OCI-LY7 (cell line): ENCODE measurements around the gene HRNR. TPM values are rescaled to one million over a fixed set of nuclear protein-coding genes. Genes with fewer than 3 reads are reported as not detected.

Experiments
- BruUV-seq: library from RNA; stranded (reverse); fragments of 400-500 nt; replicated peaks from 2 replicates; lab custom pipeline; 2021; lab: Mats Ljungman, UMichigan
- CTCF ChIA-PET: fragments of 300-600 bp; sonication (Branson Sonifier 250); formaldehyde crosslinking; loops from one replicate; lab custom pipeline; 2022; ENCODE audit warnings: antibody characterized with exemption; ENCODE audit not compliant: unreplicated experiment; lab: Charles Lee
- POLR2A ChIA-PET: fragments of 300-600 bp; sonication (Branson Sonifier 250); formaldehyde crosslinking; loops from one replicate; lab custom pipeline; 2022; ENCODE audit warnings: antibody characterized with exemption; lab: Charles Lee
- DNase-seq: peaks from one replicate; pipeline ENCODE4 v3.0.0-alpha.2; 2015; ENCODE audit warnings: low spot score
- H2AFZ ChIP-seq: fragments of 200-600 bp; sonication (generic), shearing (Covaris generic); 2 replicates; pipeline ENCODE4 v1.6.1; 2014; ENCODE audit warnings: mild to moderate bottlenecking, antibody characterized with exemption, low read length, moderate library complexity
- H3K27ac ChIP-seq: fragments of 200-600 bp; sonication (generic); 2 replicates; pipeline ENCODE4 v1.5.1; 2014; ENCODE audit warnings: mixed run types, low read depth, mild to moderate bottlenecking, moderate library complexity, low read length, inconsistent platforms; ENCODE audit not compliant: poor library complexity, severe bottlenecking
- H3K36me3 ChIP-seq: fragments of 200-600 bp; sonication (generic); 2 replicates; pipeline ENCODE4 v1.6.1; 2014; ENCODE audit warnings: mild to moderate bottlenecking, antibody characterized with exemption, low read length, moderate library complexity, mixed read lengths; ENCODE audit not compliant: insufficient read depth
- H3K4me1 ChIP-seq: fragments of 200-600 bp; sonication (generic); 2 replicates; pipeline ENCODE4 v1.5.1; 2014; ENCODE audit warnings: mild to moderate bottlenecking, low read length; ENCODE audit not compliant: insufficient read depth, poor library complexity, severe bottlenecking
- H3K4me2 ChIP-seq: fragments of 200-600 bp; sonication (generic); 2 replicates; pipeline ENCODE4 v1.6.1; 2014; ENCODE audit warnings: mild to moderate bottlenecking, low read length
- H3K4me3 ChIP-seq: fragments of 200-600 bp; sonication (generic); 2 replicates; pipeline ENCODE4 v1.5.1; 2014; ENCODE audit warnings: mild to moderate bottlenecking, low read depth, low read length; ENCODE audit not compliant: poor library complexity, severe bottlenecking
- H3K79me2 ChIP-seq: fragments of 200-600 bp; sonication (generic); 2 replicates; pipeline ENCODE4 v1.6.1; 2016; ENCODE audit warnings: low read depth, mild to moderate bottlenecking, low read length, moderate library complexity, mixed read lengths; ENCODE audit not compliant: insufficient read depth
- H3K9me2 ChIP-seq: fragments of 200-600 bp; sonication (generic); 2 replicates; pipeline ENCODE4 v1.6.1; 2016; ENCODE audit warnings: mild to moderate bottlenecking, low read length, mixed read lengths; ENCODE audit not compliant: insufficient read depth
- H3K9me3 ChIP-seq: fragments of 200-600 bp; sonication (generic); 2 replicates; pipeline ENCODE4 v1.6.1; 2014; ENCODE audit warnings: mild to moderate bottlenecking, mixed run types, low read length, mixed read lengths
- H4K20me1 ChIP-seq: fragments of 200-600 bp; sonication (generic); 2 replicates; pipeline ENCODE4 v1.6.1; 2014; ENCODE audit warnings: mild to moderate bottlenecking, antibody characterized with exemption, low read length, moderate library complexity, mixed read lengths; ENCODE audit not compliant: insufficient read depth
- EZH2phosphoT487 ChIP-seq: fragments of 200-600 bp; sonication (generic); IDR thresholded peaks from 2 replicates; pipeline ENCODE4 v1.6.1; 2018; ENCODE audit warnings: low read depth, borderline replicate concordance, mild to moderate bottlenecking, mixed run types, antibody characterized with exemption, low read length, moderate library complexity, mixed read lengths
- intact Hi-C: fragments of 100-400 bp; cut with micrococcal nuclease; formaldehyde crosslinking; loops from one replicate; pipeline ENCODE4 v1.10.0; 2022; ENCODE audit not compliant: unreplicated experiment
- total RNA-seq, 2 experiments: library from RNA; depleted of rRNA in 1 of 2; stranded (reverse); fragments of >200 nt in 1 of 2; shearing (Covaris generic) in 1 of 2; gene quantifications; 2 replicates each; pipeline ENCODE4 v1.2.3, GENCODE V29; 2014 to 2022
- TF ChIP-seq, protein P1 (sequence below): fragments of 200-600 bp; sonication (generic); conservative IDR thresholded peaks from 2 replicates; pipeline ENCODE4 v1.5.1; 2014; ENCODE audit warnings: mild to moderate bottlenecking, antibody characterized with exemption, low read length, moderate library complexity, mixed read lengths

The HRNR gene
- total RNA-seq, 2 experiments from 2014 or later = not detected

DNA sequence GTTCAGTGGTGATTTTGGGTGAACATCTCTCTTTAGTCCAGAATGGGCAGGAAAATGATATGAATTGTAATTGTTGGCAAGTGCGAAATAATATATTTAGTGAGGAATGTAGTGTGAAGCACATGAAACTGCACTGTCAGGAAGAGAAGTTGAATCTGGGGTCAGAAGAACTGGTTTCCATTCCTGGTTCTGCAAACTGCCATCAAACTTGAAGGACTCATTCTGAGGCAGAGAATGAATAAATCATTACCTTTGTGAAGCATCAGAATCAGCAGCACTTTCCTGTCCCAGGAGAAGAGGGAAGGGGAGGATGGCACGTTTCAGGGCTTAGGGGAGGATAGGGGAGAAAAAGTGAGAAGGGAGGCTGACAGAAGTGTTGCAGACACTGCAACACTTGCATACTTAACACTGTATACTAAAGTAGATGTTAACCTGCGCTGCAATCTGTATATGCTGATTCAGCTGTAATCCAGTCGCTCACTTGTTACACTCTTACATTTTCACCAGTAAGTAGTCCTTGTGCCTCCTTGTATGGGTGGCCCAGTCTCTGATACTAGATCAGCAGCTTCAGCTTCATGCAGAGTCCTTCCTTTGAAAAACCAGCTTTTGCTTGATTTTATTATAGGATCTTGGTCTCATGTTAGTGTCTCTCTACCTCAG is 54.5 kb downstream of the HRNR start:
- no peak overlapping the region for H2AFZ ChIP-seq
- no peak for TF ChIP-seq EZH2phosphoT487
- TF ChIP-seq, protein P1, sequence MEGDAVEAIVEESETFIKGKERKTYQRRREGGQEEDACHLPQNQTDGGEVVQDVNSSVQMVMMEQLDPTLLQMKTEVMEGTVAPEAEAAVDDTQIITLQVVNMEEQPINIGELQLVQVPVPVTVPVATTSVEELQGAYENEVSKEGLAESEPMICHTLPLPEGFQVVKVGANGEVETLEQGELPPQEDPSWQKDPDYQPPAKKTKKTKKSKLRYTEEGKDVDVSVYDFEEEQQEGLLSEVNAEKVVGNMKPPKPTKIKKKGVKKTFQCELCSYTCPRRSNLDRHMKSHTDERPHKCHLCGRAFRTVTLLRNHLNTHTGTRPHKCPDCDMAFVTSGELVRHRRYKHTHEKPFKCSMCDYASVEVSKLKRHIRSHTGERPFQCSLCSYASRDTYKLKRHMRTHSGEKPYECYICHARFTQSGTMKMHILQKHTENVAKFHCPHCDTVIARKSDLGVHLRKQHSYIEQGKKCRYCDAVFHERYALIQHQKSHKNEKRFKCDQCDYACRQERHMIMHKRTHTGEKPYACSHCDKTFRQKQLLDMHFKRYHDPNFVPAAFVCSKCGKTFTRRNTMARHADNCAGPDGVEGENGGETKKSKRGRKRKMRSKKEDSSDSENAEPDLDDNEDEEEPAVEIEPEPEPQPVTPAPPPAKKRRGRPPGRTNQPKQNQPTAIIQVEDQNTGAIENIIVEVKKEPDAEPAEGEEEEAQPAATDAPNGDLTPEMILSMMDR = no peak
- H3K4me2 ChIP-seq = no peak overlapping the region
- no peaks in the 10 kb centered on the region for H3K9me2 ChIP-seq
- H4K20me1 ChIP-seq = no peaks in the 10 kb centered on the region
- H3K36me3 ChIP-seq = no peaks in the 10 kb centered on the region
- H3K27ac ChIP-seq = no peak overlapping the region
- no peaks in the 10 kb centered on the region for H3K79me2 ChIP-seq
- BruUV-seq = no TSS peak
- H3K4me1 ChIP-seq = peaks cover 9% of the 10 kb centered on the region
- no peak overlapping the region for H3K4me3 ChIP-seq
- ChIA-PET POLR2A (no interaction called here), CTCF (no interaction called here)
- no peak for DNase-seq
- H3K9me3 ChIP-seq = no peaks in the 10 kb centered on the region
- intact Hi-C loops = no loop called here

DNA sequence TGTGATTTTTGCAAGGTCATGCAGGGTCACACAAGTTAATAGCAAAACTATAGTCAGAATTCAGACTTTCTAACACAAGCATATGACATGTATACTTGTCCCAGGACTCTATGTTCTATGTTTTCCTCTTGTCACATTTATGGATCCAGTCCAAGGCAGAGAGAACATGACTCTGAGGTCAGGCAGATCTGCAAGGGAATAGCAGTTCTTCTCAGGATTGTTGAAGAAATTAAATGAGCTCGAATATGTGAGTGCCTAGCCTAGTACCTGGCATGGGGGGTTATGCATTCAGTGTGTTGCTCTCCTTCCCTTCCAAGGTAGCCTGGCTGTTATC is 55.5 kb downstream of the HRNR start:
- H3K9me3 ChIP-seq = no peaks in the 10 kb centered on the region
- H3K4me1 ChIP-seq = peaks cover 9% of the 10 kb centered on the region
- H2AFZ ChIP-seq = no peak overlapping the region
- ChIA-PET CTCF (no interaction called here), POLR2A (no interaction called here)
- TF ChIP-seq, protein P1 = no peak
- BruUV-seq = no TSS peak
- no peak for DNase-seq
- H3K79me2 ChIP-seq = no peaks in the 10 kb centered on the region
- intact Hi-C loops = no loop called here
- no peak overlapping the region for H3K4me3 ChIP-seq
- H3K27ac ChIP-seq = no peak overlapping the region
- no peak overlapping the region for H3K4me2 ChIP-seq
- no peaks in the 10 kb centered on the region for H3K9me2 ChIP-seq
- no peaks in the 10 kb centered on the region for H3K36me3 ChIP-seq
- no peaks in the 10 kb centered on the region for H4K20me1 ChIP-seq

DNA sequence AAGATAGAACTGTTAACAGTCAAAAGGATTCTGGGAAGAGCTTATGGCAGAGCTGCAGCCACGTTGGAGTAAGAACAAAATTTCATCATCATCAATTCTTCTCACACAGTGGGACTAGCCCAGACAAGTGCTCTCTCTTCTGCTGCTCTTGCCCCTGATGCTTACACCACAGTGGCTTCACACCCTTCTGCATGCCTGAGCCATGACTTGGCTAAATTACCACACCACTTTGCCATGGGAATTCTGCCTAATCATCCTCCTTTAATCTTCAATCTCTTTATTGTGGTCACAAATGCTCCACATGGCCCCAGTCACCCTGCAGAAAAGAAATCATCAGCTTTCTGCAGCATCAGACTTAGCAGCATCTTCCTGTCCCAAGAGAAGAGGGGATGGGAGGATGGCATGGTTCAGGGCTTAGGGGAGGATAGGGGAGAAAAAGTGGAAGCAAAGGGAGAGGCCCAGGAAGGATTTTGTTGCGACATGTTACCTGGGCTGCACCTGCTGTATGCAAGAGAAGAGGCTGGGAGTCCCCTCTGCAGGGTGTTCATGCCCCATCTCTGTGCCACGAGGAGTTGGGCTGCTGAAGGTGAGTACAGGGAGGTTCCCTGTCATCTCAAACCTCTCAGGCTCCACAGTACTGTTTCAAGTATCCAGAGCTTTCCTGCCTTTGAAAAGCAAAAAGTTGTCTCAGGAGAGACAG is 56.0 kb downstream of the HRNR start:
- Histone ChIP-seq H3K36me3 (no peaks in the 10 kb centered on the region), H3K9me2 (no peaks in the 10 kb centered on the region), H3K4me1 (peaks cover 9% of the 10 kb centered on the region), H3K27ac (no peak overlapping the region), H4K20me1 (no peaks in the 10 kb centered on the region), H3K9me3 (no peaks in the 10 kb centered on the region), H3K79me2 (no peaks in the 10 kb centered on the region), H3K4me2 (no peak overlapping the region), H2AFZ (no peak overlapping the region), H3K4me3 (no peak overlapping the region)
- CTCF ChIA-PET = no interaction called here
- intact Hi-C loops = no loop called here
- POLR2A ChIA-PET = no interaction called here
- no TSS peak for BruUV-seq
- DNase-seq = no peak
- no peak for TF ChIP-seq EZH2phosphoT487
- TF ChIP-seq, protein P1 = no peak
